Esophagus mucosa (tissue), 1 donor: Measurements from ENCODE around the gene ASB12. TPM values are rescaled to one million over a fixed set of nuclear protein-coding genes. Genes with fewer than 3 reads are reported as not detected.
"Not testable (repeated sequence)": the region's sequence is repeated elsewhere in the genome, so short reads cannot be mapped to it uniquely, and the experiment has no call there.

Experiments used
- ATAC-seq: fragments of 200-7000 bp; cut with Tn5 transposase; one replicate; pipeline ENCODE4 v1.9.1; 2020
- total RNA-seq: library from RNA; stranded (reverse); gene quantifications from one replicate; pipeline ENCODE4 v1.2.4, GENCODE V29; 2023
- donor health status: DM: yes; HTN: yes; CAD: no.

Gene ASB12, protein sequence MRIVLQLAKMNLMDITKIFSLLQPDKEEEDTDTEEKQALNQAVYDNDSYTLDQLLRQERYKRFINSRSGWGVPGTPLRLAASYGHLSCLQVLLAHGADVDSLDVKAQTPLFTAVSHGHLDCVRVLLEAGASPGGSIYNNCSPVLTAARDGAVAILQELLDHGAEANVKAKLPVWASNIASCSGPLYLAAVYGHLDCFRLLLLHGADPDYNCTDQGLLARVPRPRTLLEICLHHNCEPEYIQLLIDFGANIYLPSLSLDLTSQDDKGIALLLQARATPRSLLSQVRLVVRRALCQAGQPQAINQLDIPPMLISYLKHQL
- not detected for total RNA-seq

GRCh38 chrX:64230123-64230970, at the start of gene ASB12:
ASB12 (minus strand) TSS chrX:64230607; CDS start chrX:64225650, 4,957 bp downstream.
- ATAC-seq: no peak

DNA sequence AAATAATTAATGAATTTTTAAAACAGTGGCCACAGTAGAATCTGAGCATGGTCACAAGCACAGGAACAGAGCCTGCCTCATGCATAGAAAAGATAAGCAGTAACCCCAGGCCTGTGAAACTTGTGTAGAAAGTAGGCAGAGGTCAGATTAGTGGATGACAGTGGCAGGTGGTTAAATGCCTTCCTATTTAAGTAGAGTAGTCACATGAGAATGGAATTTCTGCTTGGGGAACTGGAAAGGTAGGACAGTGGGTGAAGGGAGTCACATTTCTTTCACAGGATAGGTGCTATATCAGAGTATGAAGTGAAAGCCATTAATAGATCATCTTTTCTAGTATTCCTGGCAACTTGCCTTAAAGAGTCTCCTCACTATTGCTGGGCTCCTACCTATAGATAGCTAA, 34.9 kb upstream of the ASB12 start:
- ATAC-seq: no peak

DNA sequence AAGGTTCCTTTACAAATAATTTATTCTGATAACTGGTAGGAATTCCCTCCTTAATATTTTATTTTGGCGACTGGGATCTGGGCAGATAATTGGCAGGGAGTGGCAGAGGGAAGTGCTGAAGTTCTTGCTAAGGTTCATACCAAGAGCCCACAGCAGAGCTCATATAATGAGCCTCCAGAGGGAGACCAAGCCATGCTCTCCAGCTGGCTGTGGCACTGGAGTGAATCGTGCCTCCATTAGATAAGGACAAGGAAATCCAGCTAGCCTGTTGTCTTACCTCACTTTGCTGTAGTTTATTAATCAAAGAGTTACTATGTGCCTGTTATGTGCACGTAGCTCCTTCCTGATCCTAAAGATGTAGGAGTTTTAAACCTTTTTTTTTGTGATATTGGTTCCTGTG, 1.3 kb downstream of the ASB12 start:
- no peak for ATAC-seq

DNA sequence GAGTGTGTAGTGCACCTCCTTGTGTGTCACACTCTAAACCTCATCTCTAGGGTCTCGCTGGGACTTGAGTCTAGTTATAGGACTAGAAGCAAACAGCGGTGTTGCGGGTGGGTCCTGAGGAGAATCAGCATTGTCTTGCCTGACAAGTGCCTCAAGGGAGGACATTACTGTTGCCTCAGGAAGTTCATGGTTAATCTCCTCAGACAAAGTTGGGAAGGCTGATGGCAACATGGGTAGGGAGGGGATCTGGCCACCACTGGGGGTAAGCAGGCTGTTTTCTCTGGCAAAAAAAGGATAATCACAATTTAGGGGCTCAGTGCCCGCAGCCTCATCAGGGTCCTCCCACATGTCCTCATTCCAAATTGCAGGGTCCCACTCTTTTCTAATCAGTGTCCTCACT, 12.4 kb downstream of the ASB12 start:
- no peak for ATAC-seq

DNA sequence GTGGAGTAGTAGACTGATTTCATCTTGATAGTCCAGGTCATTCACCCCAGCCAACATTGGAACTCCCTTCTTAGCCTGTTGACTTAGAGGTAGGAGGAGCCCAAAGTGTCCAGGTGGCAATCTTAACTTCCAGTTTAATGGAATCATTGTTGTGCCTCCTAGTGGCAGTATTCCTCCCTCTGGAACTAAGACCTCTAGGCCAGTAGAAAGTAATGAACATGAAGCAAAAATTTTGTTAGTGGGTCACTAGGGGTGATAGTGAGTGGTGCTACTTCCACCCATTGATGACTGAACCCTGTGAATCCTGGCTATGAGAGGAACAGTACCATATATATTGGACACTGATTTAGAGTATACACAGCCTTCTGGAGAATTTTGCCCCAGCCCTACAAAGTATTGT, 16.4 kb downstream of the ASB12 start:
- not testable (repeated sequence) for ATAC-seq

GRCh38 chrX:64206556-64207162, 23.7 kb downstream of the ASB12 start:
- ATAC-seq: peak; percentile 72

DNA sequence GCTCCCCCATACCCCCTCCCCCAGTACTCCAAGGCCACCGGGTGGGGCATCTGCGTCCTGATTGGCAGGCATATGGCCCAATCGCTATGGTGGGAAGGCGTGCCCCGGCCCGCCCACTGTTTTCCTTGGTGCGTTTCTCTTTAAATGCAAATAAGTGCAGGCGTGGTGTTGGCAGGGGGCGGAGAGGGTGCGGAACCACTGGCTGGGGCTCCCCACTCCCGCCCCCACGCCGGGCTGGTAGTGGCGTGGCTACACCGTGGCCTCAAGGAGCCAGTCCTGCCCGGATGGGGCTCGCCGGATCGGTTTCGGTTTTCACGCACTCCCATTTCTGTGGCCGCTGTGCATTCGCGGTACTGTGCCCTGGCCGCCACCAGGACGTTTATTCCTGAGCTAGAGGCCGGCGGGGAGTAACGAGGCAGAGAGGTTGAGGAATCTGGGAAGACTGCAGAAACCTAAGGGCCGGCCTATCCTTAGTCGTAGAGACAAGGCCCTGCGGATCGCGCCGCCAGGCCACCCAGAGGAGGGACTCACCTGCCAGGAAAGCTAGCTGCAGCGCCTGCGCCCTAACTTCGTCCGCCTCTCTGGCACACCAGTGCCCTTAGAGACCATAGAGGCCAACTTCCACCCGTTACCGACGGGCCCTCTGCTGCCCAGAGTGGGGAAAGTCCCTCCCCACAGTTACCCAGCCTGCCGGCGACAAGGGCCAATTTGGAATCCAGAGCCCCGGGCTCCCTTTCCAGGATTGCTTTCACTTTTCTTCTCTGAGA, 24.5 kb downstream of the ASB12 start:
- peak; percentile 95 for ATAC-seq

DNA sequence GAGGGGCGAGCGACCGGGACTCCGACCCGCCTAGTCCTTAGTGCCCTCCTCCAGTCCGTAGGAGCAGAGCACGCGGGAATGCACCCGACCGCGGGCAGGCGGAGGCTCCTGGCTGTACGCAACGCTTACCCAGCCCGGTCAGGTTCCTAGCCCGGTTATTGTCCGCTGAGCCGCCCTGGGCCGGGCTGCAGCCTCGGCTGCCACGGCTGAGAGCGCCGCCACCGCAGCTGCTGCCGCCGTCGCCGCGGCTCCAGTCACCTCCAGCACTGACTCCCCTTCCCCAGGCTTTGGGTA, 25.0 kb downstream of the ASB12 start, which contains the start of gene AMER1:
AMER1 (minus strand) TSS at position 268 of the 294 bp plus-strand sequence. CDS start 12,422 bp downstream, outside the sequence.
- peak; percentile 65 for ATAC-seq

- ATAC-seq: peak; percentile 1
Measured at GRCh38 chrX:64204701-64205440, 25.5 kb downstream of the ASB12 start.

- no peak for ATAC-seq
Measured at GRCh38 chrX:64204252-64204651, 26.2 kb downstream of the ASB12 start.

DNA sequence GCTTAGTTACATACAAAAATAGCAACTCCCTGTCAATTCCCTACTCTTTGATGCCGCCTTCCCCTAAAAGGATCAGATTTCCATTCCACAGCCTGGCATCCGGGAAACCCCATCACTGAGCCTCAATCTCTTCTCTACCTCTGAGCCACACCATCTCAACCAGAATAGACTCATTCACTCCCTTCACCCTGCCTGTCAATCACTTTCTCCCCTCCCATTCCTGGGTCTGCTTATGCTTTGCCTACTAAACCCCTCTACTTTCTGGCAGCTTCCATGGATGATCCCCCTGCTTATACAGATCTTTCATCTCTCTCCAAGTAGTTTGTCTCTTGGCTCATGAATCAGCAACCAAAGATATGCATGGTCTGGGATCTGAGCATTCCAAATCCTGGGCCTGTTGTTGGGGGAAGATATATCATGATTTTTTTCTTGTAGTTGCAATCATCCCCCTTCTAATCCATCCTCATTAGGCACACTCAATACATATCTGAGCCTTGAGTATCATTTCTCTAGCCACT, 27.5 kb downstream of the ASB12 start:
- ATAC-seq: no peak

- no peak for ATAC-seq
Measured at GRCh38 chrX:64198036-64198435, 32.4 kb downstream of the ASB12 start.

- ATAC-seq: no peak
Measured at GRCh38 chrX:64196606-64197005, 33.8 kb downstream of the ASB12 start.

DNA sequence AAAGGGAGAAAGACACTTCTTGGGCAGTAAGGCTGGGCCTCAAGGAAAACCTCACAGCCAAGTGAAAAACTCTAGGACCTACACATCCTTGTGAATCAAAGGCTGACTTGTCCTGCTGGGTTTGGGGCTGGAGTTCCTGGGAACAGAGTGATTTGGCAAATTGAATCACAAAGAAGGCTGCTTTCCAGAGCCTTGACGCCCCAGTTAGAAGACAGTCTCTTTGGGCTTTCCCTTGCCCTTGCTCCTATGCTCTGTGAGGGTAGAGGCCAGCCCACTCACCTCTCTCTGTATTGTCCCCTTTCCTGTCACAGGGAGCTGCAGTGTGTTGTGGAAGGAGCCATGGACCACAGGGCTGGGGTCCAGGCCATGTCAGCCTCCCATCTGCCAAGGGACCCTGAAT, 34.5 kb downstream of the ASB12 start:
- no peak for ATAC-seq

DNA sequence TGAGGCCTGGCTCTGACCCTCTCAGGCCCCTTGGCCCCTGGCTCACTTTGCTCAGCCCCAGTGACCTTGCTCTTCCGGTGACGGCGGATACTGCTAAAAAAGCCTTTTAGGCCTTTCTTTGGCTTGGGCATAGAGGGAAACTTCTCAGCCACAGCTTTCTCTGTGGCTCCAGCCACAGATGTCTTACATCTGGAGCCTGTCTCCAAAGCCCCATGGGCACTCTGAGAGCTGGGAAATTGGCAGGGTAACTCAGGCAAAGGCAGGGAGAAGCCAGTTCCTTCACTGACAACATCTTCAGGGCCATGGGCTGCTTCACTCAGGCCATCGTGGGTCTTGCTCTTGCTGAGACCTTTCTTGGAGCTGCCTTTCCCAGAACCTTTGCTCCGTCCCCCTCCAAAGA, 37.7 kb downstream of the ASB12 start:
- no peak for ATAC-seq

DNA sequence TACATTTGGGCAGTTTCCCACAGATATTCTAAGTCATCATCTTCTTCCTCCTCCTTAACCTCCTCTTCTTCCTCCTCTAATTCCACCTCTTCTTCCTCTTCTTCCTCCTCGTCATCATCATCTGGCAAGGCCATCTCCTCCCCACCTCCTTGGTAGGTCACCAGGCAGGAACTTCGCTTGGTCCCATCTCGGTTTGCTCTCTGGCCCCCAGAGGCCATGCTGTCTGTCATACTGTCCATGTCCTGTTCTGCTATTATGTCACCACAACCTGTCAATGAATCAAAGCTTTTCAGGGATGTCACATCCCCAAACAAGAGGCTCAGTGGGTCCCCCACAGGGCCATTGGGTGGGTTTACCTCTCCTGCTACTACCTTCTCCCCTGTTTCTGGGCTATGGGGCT, 38.4 kb downstream of the ASB12 start:
- ATAC-seq: no peak

GRCh38 chrX:64191281-64192010, 39.0 kb downstream of the ASB12 start:
- no peak for ATAC-seq

GRCh38 chrX:64190136-64190740, 40.2 kb downstream of the ASB12 start:
- ATAC-seq: no peak

DNA sequence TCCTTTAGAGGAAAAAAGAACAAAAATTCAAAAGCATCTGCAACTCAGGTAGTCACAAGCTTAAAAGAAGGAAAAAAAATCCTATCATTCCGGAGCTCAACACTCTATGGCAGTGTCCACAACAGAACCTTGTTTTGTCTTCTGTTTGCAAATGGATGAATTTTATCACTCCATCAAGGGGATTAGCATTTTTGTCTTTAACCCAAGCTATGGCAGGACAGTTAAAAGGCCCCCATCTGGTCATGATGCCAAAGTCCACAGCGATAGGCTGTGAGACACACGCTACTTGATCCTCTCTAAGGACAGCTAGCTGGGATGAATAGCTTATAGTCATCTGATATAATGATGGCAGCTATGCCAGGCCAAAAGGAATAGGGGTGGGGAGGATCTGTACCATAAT, 41.5 kb downstream of the ASB12 start:
- ATAC-seq: no peak

- no peak for ATAC-seq
Measured at GRCh38 chrX:64187762-64188150, 42.7 kb downstream of the ASB12 start.
